Kidney epithelial cell (primary cell): ENCODE results near the gene PARP8. TPM values are rescaled to one million over a fixed set of nuclear protein-coding genes. Genes with fewer than 3 reads are reported as not detected.

Experiments
- DNase-seq: peaks from one replicate; pipeline ENCODE4 v3.0.0-alpha.2; 2010; ENCODE audit warnings: low read depth
- H3K27me3 ChIP-seq: 2 replicates; pipeline ENCODE4 v1.6.0; 2011; ENCODE audit warnings: low read length; ENCODE audit not compliant: control insufficient read depth, insufficient read depth
- H3K36me3 ChIP-seq: 2 replicates; pipeline ENCODE4 v1.5.1; 2011; ENCODE audit warnings: low read length; ENCODE audit not compliant: control insufficient read depth, insufficient read depth
- H3K4me3 ChIP-seq: 2 replicates; pipeline ENCODE4 v1.5.1; 2011; ENCODE audit warnings: low read depth, mild to moderate bottlenecking, control low read depth, low read length
- CTCF ChIP-seq: IDR thresholded peaks from 2 replicates; pipeline ENCODE4 v1.5.1; 2011; ENCODE audit warnings: mild to moderate bottlenecking, moderate library complexity, low read length, control low read depth, inconsistent platforms; ENCODE audit not compliant: insufficient read depth, poor library complexity, severe bottlenecking
- total RNA-seq: library from RNA; depleted of rRNA; stranded (reverse); fragments of >200 nt; gene quantifications from 2 replicates; pipeline ENCODE4 v1.2.3, GENCODE V29; 2015

The PARP8 gene
- total RNA-seq, 1 donor from 2014 or later, result 29.7 TPM

- peak; percentile 81 for TF ChIP-seq CTCF
- Histone ChIP-seq H3K27me3 (no peaks in the 10 kb centered on the region), H3K36me3 (no peaks in the 10 kb centered on the region), H3K4me3 (no peak overlapping the region)
- peak; percentile 14 for DNase-seq
These were observed 84.7 kb downstream of the PARP8 start for GRCh38 chr5:50751064-50751657.

GRCh38 chr5:50752800-50753199 is 86.4 kb downstream of the PARP8 start:
- Histone ChIP-seq H3K4me3 (no peak overlapping the region), H3K36me3 (no peaks in the 10 kb centered on the region), H3K27me3 (no peaks in the 10 kb centered on the region)
- DNase-seq, result no peak
- no peak for TF ChIP-seq CTCF

DNA sequence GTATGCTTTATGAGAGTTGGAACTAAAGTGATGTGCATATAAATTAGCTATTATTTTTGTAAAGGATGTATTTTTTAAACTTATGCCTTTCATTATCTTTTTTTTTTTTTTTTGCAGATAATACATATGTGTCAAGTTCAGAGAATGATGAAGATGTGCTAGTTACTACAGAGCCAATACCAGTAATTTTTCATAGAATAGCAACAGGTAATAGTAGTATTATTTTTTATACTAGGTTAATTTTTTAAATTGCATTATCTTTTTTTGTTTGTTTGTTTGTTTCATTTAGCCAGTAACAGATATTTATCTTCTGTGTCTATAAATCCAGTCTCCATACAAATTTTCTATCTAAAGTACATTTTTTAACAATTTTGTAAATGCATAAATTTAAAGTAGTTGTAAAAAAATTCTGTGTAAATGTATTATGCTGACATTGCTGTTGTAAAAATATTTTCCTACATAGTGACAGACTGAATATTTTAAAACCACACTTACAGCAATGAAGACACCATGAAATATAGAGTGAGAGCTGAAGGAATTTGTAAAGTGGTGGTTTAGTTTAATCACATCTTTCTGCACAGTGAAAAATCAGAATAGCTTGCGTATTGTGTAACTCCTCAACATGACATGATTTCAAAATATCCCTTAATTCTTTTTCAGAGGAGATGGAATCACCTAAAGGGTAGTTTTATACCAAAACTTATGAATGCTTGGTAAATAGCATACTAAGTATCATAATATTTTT is 93.3 kb downstream of the PARP8 start:
- no peak for TF ChIP-seq CTCF
- no peaks in the 10 kb centered on the region for H3K27me3 ChIP-seq
- no peak for DNase-seq
- no peak overlapping the region for H3K4me3 ChIP-seq
- H3K36me3 ChIP-seq, result no peaks in the 10 kb centered on the region

- DNase-seq, result no peak
- no peaks in the 10 kb centered on the region for H3K36me3 ChIP-seq
- H3K4me3 ChIP-seq, result no peak overlapping the region
- TF ChIP-seq CTCF, result no peak
- no peaks in the 10 kb centered on the region for H3K27me3 ChIP-seq
These were observed 96.9 kb downstream of the PARP8 start for GRCh38 chr5:50763351-50763750.

DNA sequence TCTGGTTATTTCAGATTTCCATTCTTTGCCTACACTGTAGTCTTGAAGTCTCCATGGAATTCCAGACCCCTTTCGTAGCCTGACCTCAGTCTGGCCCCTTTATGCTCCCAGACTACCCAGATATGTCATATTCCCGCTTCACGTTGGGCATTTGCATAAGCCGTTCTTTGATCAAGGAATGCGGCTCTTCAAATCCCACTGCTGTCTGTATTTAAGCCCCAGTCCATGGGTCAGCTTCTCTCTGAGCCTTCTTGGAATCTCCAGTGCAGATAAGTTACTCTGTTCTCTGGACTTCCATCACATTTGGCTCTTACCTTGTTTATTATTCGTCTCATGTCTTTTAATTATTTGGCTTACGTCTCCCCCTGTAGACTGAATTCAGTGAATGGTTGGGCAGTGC is 97.4 kb downstream of the PARP8 start:
- no peak overlapping the region for H3K4me3 ChIP-seq
- no peaks in the 10 kb centered on the region for H3K36me3 ChIP-seq
- no peak for DNase-seq
- no peak for TF ChIP-seq CTCF
- no peaks in the 10 kb centered on the region for H3K27me3 ChIP-seq
